ENCODE data around the gene COL15A1. TPM values are rescaled to one million over a fixed set of nuclear protein-coding genes. Genes with fewer than 3 reads are reported as not detected.

Gene COL15A1
- total and polyA plus RNA-seq, 5 donors from 2014 or later, result 0.03 to 0.10 (median 0.06) TPM; not detected in 2

- H3K27me3 Mint-ChIP-seq, result no peaks in the 10 kb centered on the region
- H3K4me3 ChIP-seq (ENCODE audit: low read depth, low read length), result peak overlapping the region; percentile 87
- H3K27me3 ChIP-seq (ENCODE audit: control insufficient read depth, insufficient read depth, low read length), result no peaks in the 10 kb centered on the region
- no peaks in the 10 kb centered on the region for H3K9me3 ChIP-seq (ENCODE audit: control insufficient read depth in 2 of 2, low read length in 2 of 2)
- ATAC-seq (ENCODE audit: low read depth in 2 of 2) (peak; percentile 81), DNase-seq (peak; percentile 46 to 90 (median 82))
- no peaks in the 10 kb centered on the region for H3K36me3 Mint-ChIP-seq
- H3K4me1 Mint-ChIP-seq, result peaks cover 33 to 86% (median 74%) of the 10 kb centered on the region in 4 donors
- H3K4me3 Mint-ChIP-seq, result peak overlapping the region; percentile 83 to 92 (median 91)
- H3K27ac Mint-ChIP-seq, result peak overlapping the region; percentile 79 to 86 (median 83)
- H3K36me3 ChIP-seq (ENCODE audit: control insufficient read depth, insufficient read depth, low read length), result no peaks in the 10 kb centered on the region
- peak overlapping the region; percentile 65 for H3K27ac ChIP-seq (ENCODE audit: insufficient read depth, low read length, poor library complexity, severe bottlenecking)
- H3K4me1 ChIP-seq (ENCODE audit: control insufficient read depth, insufficient read depth, low read length, poor library complexity, severe bottlenecking), result peaks cover 55% of the 10 kb centered on the region
- peaks cover 0 to 2% (median 0%) of the 10 kb centered on the region in 7 donors for H3K9me3 Mint-ChIP-seq
These were observed 114.2 kb downstream of the COL15A1 start for GRCh38 chr9:99057665-99058625.

GRCh38 chr9:99058964-99059921, 115.5 kb downstream of the COL15A1 start:
- peak overlapping the region; percentile 31 for H3K27ac ChIP-seq (ENCODE audit: insufficient read depth, low read length, poor library complexity, severe bottlenecking)
- H3K4me3 ChIP-seq (ENCODE audit: low read depth, low read length), result peak overlapping the region; percentile 87
- no peaks in the 10 kb centered on the region for H3K36me3 Mint-ChIP-seq
- peak; percentile 52 to 72 for ATAC-seq (ENCODE audit: low read depth in 2 of 2)
- H3K27me3 ChIP-seq (ENCODE audit: control insufficient read depth, insufficient read depth, low read length), result no peaks in the 10 kb centered on the region
- peak overlapping the region in 2 of 3 donors; percentile 57 to 83 for H3K27ac Mint-ChIP-seq
- DNase-seq, result peak in 1 of 3 donors; percentile 76
- peaks cover 34 to 88% (median 68%) of the 10 kb centered on the region in 4 donors for H3K4me1 Mint-ChIP-seq
- no peaks in the 10 kb centered on the region for H3K36me3 ChIP-seq (ENCODE audit: control insufficient read depth, insufficient read depth, low read length)
- H3K4me3 Mint-ChIP-seq, result peak overlapping the region; percentile 70 to 91 (median 87)
- H3K9me3 ChIP-seq (ENCODE audit: control insufficient read depth in 2 of 2, low read length in 2 of 2), result no peaks in the 10 kb centered on the region
- peaks cover 46% of the 10 kb centered on the region for H3K4me1 ChIP-seq (ENCODE audit: control insufficient read depth, insufficient read depth, low read length, poor library complexity, severe bottlenecking)
- H3K9me3 Mint-ChIP-seq, result peaks cover 0 to 4% (median 0%) of the 10 kb centered on the region in 7 donors
- no peaks in the 10 kb centered on the region for H3K27me3 Mint-ChIP-seq

- DNase-seq (no peak), ATAC-seq (ENCODE audit: low read depth in 2 of 2) (no peak)
- H3K4me3 Mint-ChIP-seq, result no peak overlapping the region
- H3K4me1 ChIP-seq (ENCODE audit: control insufficient read depth, insufficient read depth, low read length, poor library complexity, severe bottlenecking), result peaks cover 42% of the 10 kb centered on the region
- no peaks in the 10 kb centered on the region for H3K36me3 Mint-ChIP-seq
- peak overlapping the region in 1 of 3 donors; percentile 45 for H3K27ac Mint-ChIP-seq
- H3K9me3 ChIP-seq (ENCODE audit: control insufficient read depth in 2 of 2, low read length in 2 of 2), result no peaks in the 10 kb centered on the region
- no peak overlapping the region for H3K4me3 ChIP-seq (ENCODE audit: low read depth, low read length)
- H3K4me1 Mint-ChIP-seq, result peaks cover 32 to 83% (median 66%) of the 10 kb centered on the region in 4 donors
- H3K27me3 Mint-ChIP-seq, result no peaks in the 10 kb centered on the region
- no peaks in the 10 kb centered on the region for H3K36me3 ChIP-seq (ENCODE audit: control insufficient read depth, insufficient read depth, low read length)
- no peak overlapping the region for H3K27ac ChIP-seq (ENCODE audit: insufficient read depth, low read length, poor library complexity, severe bottlenecking)
- no peaks in the 10 kb centered on the region for H3K27me3 ChIP-seq (ENCODE audit: control insufficient read depth, insufficient read depth, low read length)
- H3K9me3 Mint-ChIP-seq, result peaks cover 0 to 6% (median 0%) of the 10 kb centered on the region in 7 donors
These were observed 116.9 kb downstream of the COL15A1 start for GRCh38 chr9:99060621-99061020.

GRCh38 chr9:99062549-99062948, 118.8 kb downstream of the COL15A1 start:
- no peaks in the 10 kb centered on the region for H3K36me3 Mint-ChIP-seq
- no peaks in the 10 kb centered on the region for H3K27me3 Mint-ChIP-seq
- no peak for DNase-seq
- H3K27me3 ChIP-seq (ENCODE audit: control insufficient read depth, insufficient read depth, low read length), result no peaks in the 10 kb centered on the region
- H3K27ac Mint-ChIP-seq, result no peak overlapping the region
- peaks cover 0 to 6% (median 0%) of the 10 kb centered on the region in 7 donors for H3K9me3 Mint-ChIP-seq
- H3K4me1 Mint-ChIP-seq, result peaks cover 20 to 75% (median 57%) of the 10 kb centered on the region in 4 donors
- no peaks in the 10 kb centered on the region for H3K36me3 ChIP-seq (ENCODE audit: control insufficient read depth, insufficient read depth, low read length)
- no peak for ATAC-seq (ENCODE audit: low read depth in 2 of 2)
- H3K4me3 Mint-ChIP-seq, result peak overlapping the region in 1 of 4 donors; percentile 2
- no peak overlapping the region for H3K4me3 ChIP-seq (ENCODE audit: low read depth, low read length)
- H3K4me1 ChIP-seq (ENCODE audit: control insufficient read depth, insufficient read depth, low read length, poor library complexity, severe bottlenecking), result peaks cover 27% of the 10 kb centered on the region
- no peak overlapping the region for H3K27ac ChIP-seq (ENCODE audit: insufficient read depth, low read length, poor library complexity, severe bottlenecking)
- H3K9me3 ChIP-seq (ENCODE audit: control insufficient read depth in 2 of 2, low read length in 2 of 2), result no peaks in the 10 kb centered on the region

GRCh38 chr9:99063522-99063921, 119.8 kb downstream of the COL15A1 start:
- ATAC-seq (ENCODE audit: low read depth in 2 of 2), result no peak
- Mint-ChIP-seq H3K36me3 (no peaks in the 10 kb centered on the region), H3K9me3 (peaks cover 0 to 6% (median 0%) of the 10 kb centered on the region in 7 donors), H3K4me1 (peaks cover 12 to 70% (median 53%) of the 10 kb centered on the region in 4 donors), H3K4me3 (peak overlapping the region in 1 of 4 donors; percentile 87), H3K27me3 (no peaks in the 10 kb centered on the region), H3K27ac (peak overlapping the region in 1 of 3 donors; percentile 1)
- Histone ChIP-seq H3K36me3 (ENCODE audit: control insufficient read depth, insufficient read depth, low read length) (no peaks in the 10 kb centered on the region), H3K27ac (ENCODE audit: insufficient read depth, low read length, poor library complexity, severe bottlenecking) (no peak overlapping the region), H3K9me3 (ENCODE audit: control insufficient read depth in 2 of 2, low read length in 2 of 2) (no peaks in the 10 kb centered on the region), H3K27me3 (ENCODE audit: control insufficient read depth, insufficient read depth, low read length) (no peaks in the 10 kb centered on the region), H3K4me1 (ENCODE audit: control insufficient read depth, insufficient read depth, low read length, poor library complexity, severe bottlenecking) (peaks cover 19% of the 10 kb centered on the region), H3K4me3 (ENCODE audit: low read depth, low read length) (no peak overlapping the region)
- no peak for DNase-seq

GRCh38 chr9:99066571-99066970, 122.9 kb downstream of the COL15A1 start:
- H3K4me1 ChIP-seq (ENCODE audit: control insufficient read depth, insufficient read depth, low read length, poor library complexity, severe bottlenecking), result peaks cover 17% of the 10 kb centered on the region
- H3K27ac ChIP-seq (ENCODE audit: insufficient read depth, low read length, poor library complexity, severe bottlenecking), result no peak overlapping the region
- Mint-ChIP-seq H3K27ac (peak overlapping the region in 1 of 3 donors; percentile 18), H3K27me3 (no peaks in the 10 kb centered on the region), H3K4me1 (peaks cover 12 to 74% (median 53%) of the 10 kb centered on the region in 4 donors), H3K4me3 (peak overlapping the region in 1 of 4 donors; percentile 40), H3K36me3 (no peaks in the 10 kb centered on the region), H3K9me3 (peaks cover 0 to 6% (median 0%) of the 10 kb centered on the region in 7 donors)
- ATAC-seq (ENCODE audit: low read depth in 2 of 2), result no peak
- H3K9me3 ChIP-seq (ENCODE audit: control insufficient read depth in 2 of 2, low read length in 2 of 2), result no peaks in the 10 kb centered on the region
- DNase-seq, result no peak
- H3K4me3 ChIP-seq (ENCODE audit: low read depth, low read length), result no peak overlapping the region
- H3K27me3 ChIP-seq (ENCODE audit: control insufficient read depth, insufficient read depth, low read length), result no peaks in the 10 kb centered on the region
- H3K36me3 ChIP-seq (ENCODE audit: control insufficient read depth, insufficient read depth, low read length), result no peaks in the 10 kb centered on the region

GRCh38 chr9:99069075-99069474, 125.4 kb downstream of the COL15A1 start:
- peaks cover 11 to 63% (median 42%) of the 10 kb centered on the region in 4 donors for H3K4me1 Mint-ChIP-seq
- DNase-seq (peak in 1 of 3 donors; percentile 76), ATAC-seq (ENCODE audit: low read depth in 2 of 2) (peak; percentile 39 to 47)
- H3K27me3 Mint-ChIP-seq, result no peaks in the 10 kb centered on the region
- peak overlapping the region; percentile 39 to 86 (median 80) for H3K27ac Mint-ChIP-seq
- H3K9me3 ChIP-seq (ENCODE audit: control insufficient read depth in 2 of 2, low read length in 2 of 2), result no peaks in the 10 kb centered on the region
- H3K4me3 Mint-ChIP-seq, result peak overlapping the region in 3 of 4 donors; percentile 1 to 59 (median 24)
- no peaks in the 10 kb centered on the region for H3K36me3 Mint-ChIP-seq
- H3K27me3 ChIP-seq (ENCODE audit: control insufficient read depth, insufficient read depth, low read length), result no peaks in the 10 kb centered on the region
- no peaks in the 10 kb centered on the region for H3K36me3 ChIP-seq (ENCODE audit: control insufficient read depth, insufficient read depth, low read length)
- H3K4me1 ChIP-seq (ENCODE audit: control insufficient read depth, insufficient read depth, low read length, poor library complexity, severe bottlenecking), result peaks cover 17% of the 10 kb centered on the region
- peaks cover 0 to 3% (median 0%) of the 10 kb centered on the region in 7 donors for H3K9me3 Mint-ChIP-seq
- H3K4me3 ChIP-seq (ENCODE audit: low read depth, low read length), result peak overlapping the region; percentile 34
- H3K27ac ChIP-seq (ENCODE audit: insufficient read depth, low read length, poor library complexity, severe bottlenecking), result peak overlapping the region; percentile 57

Measured in CD4-positive, CD25-positive, alpha-beta regulatory T cell (primary cell).